HCT116 (cell line): ENCODE data around the gene HERPUD1.

Experiments
- CEBPB ChIP-seq: IDR thresholded peaks from 2 replicates; pipeline ENCODE4 v1.6.1; 2012; ENCODE audit warnings: low read depth
- EZH2 ChIP-seq: fragments of 200-600 bp; sonication (generic); IDR thresholded peaks from 2 replicates; pipeline ENCODE4 v1.6.1; 2017; ENCODE audit warnings: antibody characterized with exemption, mixed run types
- EZH2phosphoT487 ChIP-seq: fragments of 200-600 bp; IDR thresholded peaks from 2 replicates; pipeline ENCODE4 v1.6.1; 2018; ENCODE audit warnings: antibody characterized with exemption, borderline replicate concordance
- JUND ChIP-seq: IDR thresholded peaks from 2 replicates; pipeline ENCODE4 v1.6.1; 2012
- POLR2A ChIP-seq: IDR thresholded peaks from 2 replicates; pipeline ENCODE4 v1.7.0; 2011; ENCODE audit warnings: borderline replicate concordance; ENCODE audit not compliant: insufficient read depth, insufficient read length; ENCODE audit errors: extremely low read depth
- YY1 ChIP-seq: IDR thresholded peaks from 2 replicates; pipeline ENCODE4 v1.6.1; 2011; ENCODE audit warnings: low read length, low read depth, moderate library complexity, mild to moderate bottlenecking; ENCODE audit not compliant: insufficient replicate concordance; ENCODE audit errors: extremely low read depth
- ZNF274 ChIP-seq: fragments of 200-500 bp; sonication (Bioruptor generic); IDR thresholded peaks from 2 replicates; pipeline ENCODE4 v1.6.1; 2014; ENCODE audit warnings: mild to moderate bottlenecking, low read depth, low read length, inconsistent platforms
- TF ChIP-seq, protein P1 (sequence below): IDR thresholded peaks from 2 replicates; pipeline ENCODE4 v1.6.1; 2012
- TF ChIP-seq, protein P2 (sequence below), 3 experiments: fragments of 200-600 bp in 1 of 3; sonication (generic) in 1 of 3; IDR thresholded peaks in 2 of 3; conservative IDR thresholded peaks in 1 of 3; 2 replicates each; pipeline ENCODE4 v1.5.1; 2012 to 2017; ENCODE audit warnings: low read depth in 2 of 3, low read length in 2 of 3, antibody characterized with exemption in 1 of 3, borderline replicate concordance in 1 of 3, control low read depth in 1 of 3, mild to moderate bottlenecking in 1 of 3, mixed read lengths in 1 of 3, mixed run types in 1 of 3, moderate library complexity in 1 of 3; ENCODE audit not compliant: insufficient read depth in 1 of 3
- TF ChIP-seq, protein P3 (sequence below): IDR thresholded peaks from 2 replicates; pipeline ENCODE4 v1.6.1; 2011; ENCODE audit warnings: mild to moderate bottlenecking, low read length, moderate library complexity; ENCODE audit not compliant: insufficient replicate concordance; ENCODE audit errors: extremely low read depth

DNA sequence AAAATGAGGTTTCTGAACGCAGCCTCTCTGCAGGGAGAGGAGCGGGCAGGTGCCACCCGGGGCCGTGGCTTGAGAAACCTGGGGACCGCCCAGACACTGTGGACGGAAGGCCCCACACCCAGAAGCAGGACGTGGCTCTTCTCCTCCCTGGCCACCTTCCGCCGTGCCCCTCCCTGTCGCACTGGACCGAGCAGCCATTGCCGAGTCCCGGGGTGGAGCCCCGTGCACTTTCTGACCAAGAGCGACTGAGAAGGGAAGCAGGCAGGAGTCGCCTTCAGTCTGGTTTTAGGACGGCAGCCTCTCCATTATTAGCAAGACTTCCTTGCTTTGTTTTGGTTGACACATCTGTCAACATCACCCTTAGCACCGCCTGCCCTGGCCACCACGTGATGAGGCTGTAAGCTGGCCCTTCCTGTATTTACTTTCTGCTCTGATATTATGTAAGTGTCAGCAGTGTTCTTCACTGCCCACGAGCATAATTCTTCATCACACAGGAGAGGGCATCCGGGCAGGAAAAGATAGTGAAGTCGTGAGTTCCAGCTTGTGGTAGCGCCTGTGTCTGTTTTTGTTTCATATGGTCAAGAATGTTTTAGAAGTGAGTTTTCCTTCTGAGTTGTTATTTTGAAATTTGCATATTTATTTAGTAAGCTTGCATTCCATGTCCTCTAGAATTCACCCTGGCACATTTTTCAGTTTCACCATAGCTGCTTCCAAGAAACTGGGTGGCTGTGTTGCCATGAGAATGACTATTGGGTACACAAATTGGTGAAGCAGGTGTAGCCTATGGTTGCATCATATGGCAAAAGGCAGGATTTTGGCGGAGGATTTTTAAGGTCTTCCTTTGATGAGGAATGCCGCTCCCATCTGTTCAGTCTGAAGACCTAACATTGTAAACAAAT is 1.0 kb downstream of the HERPUD1 start:
- TF ChIP-seq, protein P1, sequence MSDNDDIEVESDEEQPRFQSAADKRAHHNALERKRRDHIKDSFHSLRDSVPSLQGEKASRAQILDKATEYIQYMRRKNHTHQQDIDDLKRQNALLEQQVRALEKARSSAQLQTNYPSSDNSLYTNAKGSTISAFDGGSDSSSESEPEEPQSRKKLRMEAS, result peak; percentile 91
- TF ChIP-seq POLR2A (no peak), EZH2 (no peak), JUND (no peak), ZNF274 (no peak), YY1 (no peak), EZH2phosphoT487 (no peak), CEBPB (no peak)
- TF ChIP-seq, protein P2, sequence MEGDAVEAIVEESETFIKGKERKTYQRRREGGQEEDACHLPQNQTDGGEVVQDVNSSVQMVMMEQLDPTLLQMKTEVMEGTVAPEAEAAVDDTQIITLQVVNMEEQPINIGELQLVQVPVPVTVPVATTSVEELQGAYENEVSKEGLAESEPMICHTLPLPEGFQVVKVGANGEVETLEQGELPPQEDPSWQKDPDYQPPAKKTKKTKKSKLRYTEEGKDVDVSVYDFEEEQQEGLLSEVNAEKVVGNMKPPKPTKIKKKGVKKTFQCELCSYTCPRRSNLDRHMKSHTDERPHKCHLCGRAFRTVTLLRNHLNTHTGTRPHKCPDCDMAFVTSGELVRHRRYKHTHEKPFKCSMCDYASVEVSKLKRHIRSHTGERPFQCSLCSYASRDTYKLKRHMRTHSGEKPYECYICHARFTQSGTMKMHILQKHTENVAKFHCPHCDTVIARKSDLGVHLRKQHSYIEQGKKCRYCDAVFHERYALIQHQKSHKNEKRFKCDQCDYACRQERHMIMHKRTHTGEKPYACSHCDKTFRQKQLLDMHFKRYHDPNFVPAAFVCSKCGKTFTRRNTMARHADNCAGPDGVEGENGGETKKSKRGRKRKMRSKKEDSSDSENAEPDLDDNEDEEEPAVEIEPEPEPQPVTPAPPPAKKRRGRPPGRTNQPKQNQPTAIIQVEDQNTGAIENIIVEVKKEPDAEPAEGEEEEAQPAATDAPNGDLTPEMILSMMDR (IDR thresholded peaks at IDR 0.05 in 2 of 3, conservative IDR thresholded peaks at IDR 0.05 in 1 of 3; ENCODE audit: borderline replicate concordance in 1 of 3, insufficient read depth in 1 of 3, low read depth in 2 of 3, low read length in 2 of 3), result no peak
- TF ChIP-seq, protein P3, sequence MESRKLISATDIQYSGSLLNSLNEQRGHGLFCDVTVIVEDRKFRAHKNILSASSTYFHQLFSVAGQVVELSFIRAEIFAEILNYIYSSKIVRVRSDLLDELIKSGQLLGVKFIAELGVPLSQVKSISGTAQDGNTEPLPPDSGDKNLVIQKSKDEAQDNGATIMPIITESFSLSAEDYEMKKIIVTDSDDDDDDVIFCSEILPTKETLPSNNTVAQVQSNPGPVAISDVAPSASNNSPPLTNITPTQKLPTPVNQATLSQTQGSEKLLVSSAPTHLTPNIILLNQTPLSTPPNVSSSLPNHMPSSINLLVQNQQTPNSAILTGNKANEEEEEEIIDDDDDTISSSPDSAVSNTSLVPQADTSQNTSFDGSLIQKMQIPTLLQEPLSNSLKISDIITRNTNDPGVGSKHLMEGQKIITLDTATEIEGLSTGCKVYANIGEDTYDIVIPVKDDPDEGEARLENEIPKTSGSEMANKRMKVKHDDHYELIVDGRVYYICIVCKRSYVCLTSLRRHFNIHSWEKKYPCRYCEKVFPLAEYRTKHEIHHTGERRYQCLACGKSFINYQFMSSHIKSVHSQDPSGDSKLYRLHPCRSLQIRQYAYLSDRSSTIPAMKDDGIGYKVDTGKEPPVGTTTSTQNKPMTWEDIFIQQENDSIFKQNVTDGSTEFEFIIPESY, result no peak
